GM12878 (cell line): ENCODE data around the gene FBXO38.

Experiments used
- CBFB ChIP-seq: IDR thresholded peaks from 2 replicates; pipeline ENCODE4 v1.6.1; 2016; ENCODE audit warnings: antibody characterized with exemption, low read depth
- MEF2A ChIP-seq: IDR thresholded peaks from 2 replicates; pipeline ENCODE4 v1.6.1; 2011; ENCODE audit warnings: low read depth, mild to moderate bottlenecking, low read length, moderate library complexity; ENCODE audit not compliant: insufficient read depth
- POLR2AphosphoS5 ChIP-seq: IDR thresholded peaks from 2 replicates; pipeline ENCODE4 v1.6.1; 2011; ENCODE audit warnings: mild to moderate bottlenecking, low read length, inconsistent platforms
- TF ChIP-seq, protein P1 (sequence below): IDR thresholded peaks from 2 replicates; pipeline ENCODE4 v1.6.1; 2012; ENCODE audit warnings: mild to moderate bottlenecking, low read depth, low read length
- TF ChIP-seq, protein P2 (sequence below): fragments of 150-350 bp; IDR thresholded peaks from 2 replicates; pipeline ENCODE4 v1.6.1; 2016; ENCODE audit warnings: low read depth, low read length
- TF ChIP-seq, protein P3 (sequence below), 3 experiments: IDR thresholded peaks in 2 of 3; conservative IDR thresholded peaks in 1 of 3; 2 replicates each; pipeline ENCODE4 v1.5.1; 2011; ENCODE audit warnings: low read depth in 3 of 3, low read length in 3 of 3, mild to moderate bottlenecking in 3 of 3, control low read depth in 2 of 3, moderate library complexity in 2 of 3, inconsistent platforms in 1 of 3, mixed read lengths in 1 of 3; ENCODE audit not compliant: control insufficient read depth in 2 of 3, insufficient read depth in 1 of 3; ENCODE audit errors: extremely low read depth in 1 of 3

DNA sequence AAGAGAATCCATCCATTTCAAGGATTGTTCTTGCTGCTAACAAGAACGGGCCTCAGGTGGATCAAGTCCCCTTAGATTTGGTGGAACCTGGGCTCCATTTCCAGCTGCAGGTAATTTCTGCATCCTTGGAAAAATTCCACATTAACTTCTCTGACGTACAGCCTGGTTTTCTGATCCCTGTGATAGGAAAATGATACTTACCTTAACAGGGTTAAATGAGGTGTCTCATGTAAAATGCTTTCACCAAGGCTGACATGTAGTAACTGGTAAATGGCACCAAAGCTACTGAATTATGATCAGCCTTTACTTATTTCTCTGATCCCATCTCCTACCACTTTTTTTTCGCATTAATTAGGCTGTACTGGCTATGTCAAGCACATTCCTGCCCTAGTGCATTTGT, 93.7 kb downstream of the FBXO38 start:
- TF ChIP-seq MEF2A (no peak), POLR2AphosphoS5 (no peak), CBFB (no peak)
- TF ChIP-seq, protein P1, sequence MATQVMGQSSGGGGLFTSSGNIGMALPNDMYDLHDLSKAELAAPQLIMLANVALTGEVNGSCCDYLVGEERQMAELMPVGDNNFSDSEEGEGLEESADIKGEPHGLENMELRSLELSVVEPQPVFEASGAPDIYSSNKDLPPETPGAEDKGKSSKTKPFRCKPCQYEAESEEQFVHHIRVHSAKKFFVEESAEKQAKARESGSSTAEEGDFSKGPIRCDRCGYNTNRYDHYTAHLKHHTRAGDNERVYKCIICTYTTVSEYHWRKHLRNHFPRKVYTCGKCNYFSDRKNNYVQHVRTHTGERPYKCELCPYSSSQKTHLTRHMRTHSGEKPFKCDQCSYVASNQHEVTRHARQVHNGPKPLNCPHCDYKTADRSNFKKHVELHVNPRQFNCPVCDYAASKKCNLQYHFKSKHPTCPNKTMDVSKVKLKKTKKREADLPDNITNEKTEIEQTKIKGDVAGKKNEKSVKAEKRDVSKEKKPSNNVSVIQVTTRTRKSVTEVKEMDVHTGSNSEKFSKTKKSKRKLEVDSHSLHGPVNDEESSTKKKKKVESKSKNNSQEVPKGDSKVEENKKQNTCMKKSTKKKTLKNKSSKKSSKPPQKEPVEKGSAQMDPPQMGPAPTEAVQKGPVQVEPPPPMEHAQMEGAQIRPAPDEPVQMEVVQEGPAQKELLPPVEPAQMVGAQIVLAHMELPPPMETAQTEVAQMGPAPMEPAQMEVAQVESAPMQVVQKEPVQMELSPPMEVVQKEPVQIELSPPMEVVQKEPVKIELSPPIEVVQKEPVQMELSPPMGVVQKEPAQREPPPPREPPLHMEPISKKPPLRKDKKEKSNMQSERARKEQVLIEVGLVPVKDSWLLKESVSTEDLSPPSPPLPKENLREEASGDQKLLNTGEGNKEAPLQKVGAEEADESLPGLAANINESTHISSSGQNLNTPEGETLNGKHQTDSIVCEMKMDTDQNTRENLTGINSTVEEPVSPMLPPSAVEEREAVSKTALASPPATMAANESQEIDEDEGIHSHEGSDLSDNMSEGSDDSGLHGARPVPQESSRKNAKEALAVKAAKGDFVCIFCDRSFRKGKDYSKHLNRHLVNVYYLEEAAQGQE = no peak
- TF ChIP-seq, protein P2, sequence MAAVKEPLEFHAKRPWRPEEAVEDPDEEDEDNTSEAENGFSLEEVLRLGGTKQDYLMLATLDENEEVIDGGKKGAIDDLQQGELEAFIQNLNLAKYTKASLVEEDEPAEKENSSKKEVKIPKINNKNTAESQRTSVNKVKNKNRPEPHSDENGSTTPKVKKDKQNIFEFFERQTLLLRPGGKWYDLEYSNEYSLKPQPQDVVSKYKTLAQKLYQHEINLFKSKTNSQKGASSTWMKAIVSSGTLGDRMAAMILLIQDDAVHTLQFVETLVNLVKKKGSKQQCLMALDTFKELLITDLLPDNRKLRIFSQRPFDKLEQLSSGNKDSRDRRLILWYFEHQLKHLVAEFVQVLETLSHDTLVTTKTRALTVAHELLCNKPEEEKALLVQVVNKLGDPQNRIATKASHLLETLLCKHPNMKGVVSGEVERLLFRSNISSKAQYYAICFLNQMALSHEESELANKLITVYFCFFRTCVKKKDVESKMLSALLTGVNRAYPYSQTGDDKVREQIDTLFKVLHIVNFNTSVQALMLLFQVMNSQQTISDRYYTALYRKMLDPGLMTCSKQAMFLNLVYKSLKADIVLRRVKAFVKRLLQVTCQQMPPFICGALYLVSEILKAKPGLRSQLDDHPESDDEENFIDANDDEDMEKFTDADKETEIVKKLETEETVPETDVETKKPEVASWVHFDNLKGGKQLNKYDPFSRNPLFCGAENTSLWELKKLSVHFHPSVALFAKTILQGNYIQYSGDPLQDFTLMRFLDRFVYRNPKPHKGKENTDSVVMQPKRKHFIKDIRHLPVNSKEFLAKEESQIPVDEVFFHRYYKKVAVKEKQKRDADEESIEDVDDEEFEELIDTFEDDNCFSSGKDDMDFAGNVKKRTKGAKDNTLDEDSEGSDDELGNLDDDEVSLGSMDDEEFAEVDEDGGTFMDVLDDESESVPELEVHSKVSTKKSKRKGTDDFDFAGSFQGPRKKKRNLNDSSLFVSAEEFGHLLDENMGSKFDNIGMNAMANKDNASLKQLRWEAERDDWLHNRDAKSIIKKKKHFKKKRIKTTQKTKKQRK = no peak
- TF ChIP-seq, protein P3, sequence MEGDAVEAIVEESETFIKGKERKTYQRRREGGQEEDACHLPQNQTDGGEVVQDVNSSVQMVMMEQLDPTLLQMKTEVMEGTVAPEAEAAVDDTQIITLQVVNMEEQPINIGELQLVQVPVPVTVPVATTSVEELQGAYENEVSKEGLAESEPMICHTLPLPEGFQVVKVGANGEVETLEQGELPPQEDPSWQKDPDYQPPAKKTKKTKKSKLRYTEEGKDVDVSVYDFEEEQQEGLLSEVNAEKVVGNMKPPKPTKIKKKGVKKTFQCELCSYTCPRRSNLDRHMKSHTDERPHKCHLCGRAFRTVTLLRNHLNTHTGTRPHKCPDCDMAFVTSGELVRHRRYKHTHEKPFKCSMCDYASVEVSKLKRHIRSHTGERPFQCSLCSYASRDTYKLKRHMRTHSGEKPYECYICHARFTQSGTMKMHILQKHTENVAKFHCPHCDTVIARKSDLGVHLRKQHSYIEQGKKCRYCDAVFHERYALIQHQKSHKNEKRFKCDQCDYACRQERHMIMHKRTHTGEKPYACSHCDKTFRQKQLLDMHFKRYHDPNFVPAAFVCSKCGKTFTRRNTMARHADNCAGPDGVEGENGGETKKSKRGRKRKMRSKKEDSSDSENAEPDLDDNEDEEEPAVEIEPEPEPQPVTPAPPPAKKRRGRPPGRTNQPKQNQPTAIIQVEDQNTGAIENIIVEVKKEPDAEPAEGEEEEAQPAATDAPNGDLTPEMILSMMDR (IDR thresholded peaks at IDR 0.05 in 2 of 3, conservative IDR thresholded peaks at IDR 0.05 in 1 of 3; ENCODE audit: control insufficient read depth in 2 of 3, extremely low read depth in 1 of 3, insufficient read depth in 1 of 3, low read depth in 3 of 3, low read length in 3 of 3) = no peak
